Fibroblast of lung (primary cell): ENCODE results near the gene PPP1R2C. TPM values are rescaled to one million over a fixed set of nuclear protein-coding genes. Genes with fewer than 3 reads are reported as not detected.

Source experiments
- DNase-seq, 2 donors: peaks; one replicate each; pipeline versions ENCODE4 v3.0.0 to v3.0.0-alpha.2; 2010; ENCODE audit warnings: low read depth in 2 of 2
- H2AFZ ChIP-seq: 2 replicates; pipeline ENCODE4 v1.5.1; 2012; ENCODE audit warnings: low read length, control low read depth, inconsistent platforms
- H3K27ac ChIP-seq: 2 replicates; pipeline ENCODE4 v1.5.1; 2011; ENCODE audit warnings: low read length, control low read depth; ENCODE audit not compliant: insufficient read depth
- H3K27me3 ChIP-seq: 2 replicates; pipeline ENCODE4 v1.5.1; 2011; ENCODE audit warnings: mild to moderate bottlenecking, low read length; ENCODE audit not compliant: control insufficient read depth, insufficient read depth
- H3K36me3 ChIP-seq: 2 replicates; pipeline ENCODE4 v1.5.1; 2011; ENCODE audit warnings: low read length; ENCODE audit not compliant: control insufficient read depth, insufficient read depth
- H3K4me1 ChIP-seq: 2 replicates; pipeline ENCODE4 v1.5.1; 2011; ENCODE audit warnings: low read length; ENCODE audit not compliant: control insufficient read depth, insufficient read depth; ENCODE audit errors: extremely low read depth
- H3K4me2 ChIP-seq: 2 replicates; pipeline ENCODE4 v1.5.1; 2011; ENCODE audit warnings: low read length, control low read depth; ENCODE audit not compliant: insufficient read depth; ENCODE audit errors: extremely low read depth
- H3K4me3 ChIP-seq, 4 experiments: fragments of 200-600 bp in 1 of 4; sonication (generic) in 1 of 4; replicated peaks in 1 of 4; 2 replicates each; pipeline ENCODE4 v1.5.1; 2011 to 2016; ENCODE audit warnings: low read length in 4 of 4, low read depth in 3 of 4, mild to moderate bottlenecking in 3 of 4, control low read depth in 2 of 4, inconsistent platforms in 1 of 4, mixed read lengths in 1 of 4; ENCODE audit not compliant: insufficient read depth in 1 of 4; ENCODE audit errors: control extremely low read depth in 1 of 4
- H3K79me2 ChIP-seq: 2 replicates; pipeline ENCODE4 v1.5.1; 2012; ENCODE audit warnings: mild to moderate bottlenecking, low read length, inconsistent platforms; ENCODE audit not compliant: control insufficient read depth, insufficient read depth
- H3K9ac ChIP-seq: 2 replicates; pipeline ENCODE4 v1.5.1; 2011; ENCODE audit warnings: mild to moderate bottlenecking, low read length, control low read depth; ENCODE audit not compliant: insufficient read depth
- H3K9me3 ChIP-seq: 2 replicates; pipeline ENCODE4 v1.5.1; 2012; ENCODE audit warnings: low read depth, low read length; ENCODE audit not compliant: control insufficient read depth, insufficient read depth
- H4K20me1 ChIP-seq: 2 replicates; pipeline ENCODE4 v1.5.1; 2011; ENCODE audit warnings: low read length; ENCODE audit not compliant: control insufficient read depth, insufficient read depth; ENCODE audit errors: extremely low read depth
- EZH2 ChIP-seq: IDR thresholded peaks from 2 replicates; pipeline ENCODE4 v1.5.1; 2012; ENCODE audit warnings: low read length, control low read depth, mild to moderate bottlenecking; ENCODE audit errors: missing control alignments
- polyA plus RNA-seq, 2 donors: library from polyadenylated mRNA; depleted of rRNA in 1 of 2; stranded (reverse) in 1 of 2; unstranded in 1 of 2; fragments of >200 nt; gene quantifications; 2 replicates each; pipeline ENCODE4 v1.2.1, GENCODE V29; 2011 to 2012; ENCODE audit warnings: missing spikeins in 1 of 2
- total RNA-seq: library from RNA; depleted of rRNA; stranded (reverse); fragments of >200 nt; gene quantifications from 2 replicates; pipeline ENCODE4 v1.2.1, GENCODE V29; 2014
- TF ChIP-seq, protein P1 (sequence below), 2 donors: IDR thresholded peaks in 1 of 2; conservative IDR thresholded peaks in 1 of 2; 1 replicate in 1 of 2; 2 replicates in 1 of 2; pipeline ENCODE4 v1.5.1; 2011 to 2012; ENCODE audit warnings: low read length in 2 of 2, control low read depth in 1 of 2, inconsistent platforms in 1 of 2, low read depth in 1 of 2, mild to moderate bottlenecking in 1 of 2

The PPP1R2C gene
- total and polyA plus RNA-seq, 2 donors (not counting 1 experiment from before 2014, with no cell fraction given) = not detected

- H3K27ac ChIP-seq = no peak overlapping the region
- H3K36me3 ChIP-seq = no peaks in the 10 kb centered on the region
- DNase-seq = no peak
- H2AFZ ChIP-seq = no peak overlapping the region
- no peaks in the 10 kb centered on the region for H4K20me1 ChIP-seq
- no peak overlapping the region for H3K4me3 ChIP-seq
- H3K27me3 ChIP-seq = no peaks in the 10 kb centered on the region
- TF ChIP-seq EZH2 = no peak
- TF ChIP-seq, protein P1, sequence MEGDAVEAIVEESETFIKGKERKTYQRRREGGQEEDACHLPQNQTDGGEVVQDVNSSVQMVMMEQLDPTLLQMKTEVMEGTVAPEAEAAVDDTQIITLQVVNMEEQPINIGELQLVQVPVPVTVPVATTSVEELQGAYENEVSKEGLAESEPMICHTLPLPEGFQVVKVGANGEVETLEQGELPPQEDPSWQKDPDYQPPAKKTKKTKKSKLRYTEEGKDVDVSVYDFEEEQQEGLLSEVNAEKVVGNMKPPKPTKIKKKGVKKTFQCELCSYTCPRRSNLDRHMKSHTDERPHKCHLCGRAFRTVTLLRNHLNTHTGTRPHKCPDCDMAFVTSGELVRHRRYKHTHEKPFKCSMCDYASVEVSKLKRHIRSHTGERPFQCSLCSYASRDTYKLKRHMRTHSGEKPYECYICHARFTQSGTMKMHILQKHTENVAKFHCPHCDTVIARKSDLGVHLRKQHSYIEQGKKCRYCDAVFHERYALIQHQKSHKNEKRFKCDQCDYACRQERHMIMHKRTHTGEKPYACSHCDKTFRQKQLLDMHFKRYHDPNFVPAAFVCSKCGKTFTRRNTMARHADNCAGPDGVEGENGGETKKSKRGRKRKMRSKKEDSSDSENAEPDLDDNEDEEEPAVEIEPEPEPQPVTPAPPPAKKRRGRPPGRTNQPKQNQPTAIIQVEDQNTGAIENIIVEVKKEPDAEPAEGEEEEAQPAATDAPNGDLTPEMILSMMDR (conservative IDR thresholded peaks at IDR 0.05 in 1 of 2, IDR thresholded peaks at IDR 0.05 in 1 of 2; ENCODE audit: low read depth in 1 of 2, low read length in 2 of 2) = no peak
- H3K79me2 ChIP-seq = no peaks in the 10 kb centered on the region
- no peak overlapping the region for H3K4me2 ChIP-seq
- H3K4me1 ChIP-seq = no peaks in the 10 kb centered on the region
- H3K9me3 ChIP-seq = no peaks in the 10 kb centered on the region
- no peak overlapping the region for H3K9ac ChIP-seq
These were observed 31.6 kb upstream of the PPP1R2C start for GRCh38 chrX:42809569-42809968.

DNA sequence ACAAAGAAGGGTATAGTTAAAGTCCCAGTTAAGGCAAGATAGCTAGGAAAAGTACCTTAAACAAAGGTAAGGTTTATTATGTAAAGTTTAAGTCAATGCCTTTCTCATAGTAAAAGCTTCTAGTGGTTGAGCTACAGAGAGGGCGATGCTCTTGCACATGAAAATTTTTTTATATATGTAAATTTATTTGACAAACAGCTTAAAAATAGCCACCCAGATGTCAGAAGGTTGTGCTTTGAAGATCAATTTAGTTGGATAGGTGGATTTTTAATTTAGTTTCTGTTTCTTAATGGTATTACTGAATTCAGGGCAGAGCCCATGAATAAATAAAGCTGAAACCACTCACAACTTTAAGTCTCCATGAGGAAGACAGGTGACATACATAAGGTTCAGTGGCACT lies 29.4 kb upstream of the PPP1R2C start:
- Histone ChIP-seq H3K4me3 (no peak overlapping the region), H3K4me1 (no peaks in the 10 kb centered on the region), H3K79me2 (no peaks in the 10 kb centered on the region), H3K4me2 (no peak overlapping the region), H3K9me3 (no peaks in the 10 kb centered on the region), H4K20me1 (no peaks in the 10 kb centered on the region), H3K9ac (no peak overlapping the region), H3K36me3 (no peaks in the 10 kb centered on the region), H3K27ac (no peak overlapping the region), H2AFZ (no peak overlapping the region), H3K27me3 (no peaks in the 10 kb centered on the region)
- TF ChIP-seq EZH2 = no peak
- no peak for DNase-seq

- TF ChIP-seq EZH2 = no peak
- TF ChIP-seq, protein P1 (conservative IDR thresholded peaks at IDR 0.05 in 1 of 2, IDR thresholded peaks at IDR 0.05 in 1 of 2; ENCODE audit: low read depth in 1 of 2, low read length in 2 of 2) = no peak
- no peaks in the 10 kb centered on the region for H3K27me3 ChIP-seq
- no peaks in the 10 kb centered on the region for H3K4me1 ChIP-seq
- no peaks in the 10 kb centered on the region for H3K36me3 ChIP-seq
- no peaks in the 10 kb centered on the region for H3K79me2 ChIP-seq
- no peak overlapping the region for H3K9ac ChIP-seq
- H3K4me2 ChIP-seq = no peak overlapping the region
- DNase-seq = no peak
- H4K20me1 ChIP-seq = no peaks in the 10 kb centered on the region
- no peak overlapping the region for H2AFZ ChIP-seq
- H3K4me3 ChIP-seq = no peak overlapping the region
- H3K9me3 ChIP-seq = no peaks in the 10 kb centered on the region
- H3K27ac ChIP-seq = no peak overlapping the region
These were observed 26.6 kb upstream of the PPP1R2C start for GRCh38 chrX:42804524-42804923.
